GM12865 (cell line): ENCODE measurements around the gene MYADML2.
"Not testable (repeated sequence)": the region's sequence is repeated elsewhere in the genome, so short reads cannot be mapped to it uniquely, and the experiment has no call there.

ENCODE experiments used
- DNase-seq: peaks from one replicate; pipeline ENCODE4 v3.0.0; 2010; ENCODE audit warnings: low read depth
- H3K4me3 ChIP-seq: 2 replicates; pipeline ENCODE4 v1.5.1; 2011; ENCODE audit warnings: mild to moderate bottlenecking, low read depth, low read length, control low read depth
- TF ChIP-seq, protein P1 (sequence below): IDR thresholded peaks from 2 replicates; pipeline ENCODE4 v1.5.1; 2011; ENCODE audit warnings: low read length, control low read depth, low read depth, inconsistent platforms; ENCODE audit not compliant: insufficient read depth; ENCODE audit errors: missing control alignments

Gene MYADML2

DNA sequence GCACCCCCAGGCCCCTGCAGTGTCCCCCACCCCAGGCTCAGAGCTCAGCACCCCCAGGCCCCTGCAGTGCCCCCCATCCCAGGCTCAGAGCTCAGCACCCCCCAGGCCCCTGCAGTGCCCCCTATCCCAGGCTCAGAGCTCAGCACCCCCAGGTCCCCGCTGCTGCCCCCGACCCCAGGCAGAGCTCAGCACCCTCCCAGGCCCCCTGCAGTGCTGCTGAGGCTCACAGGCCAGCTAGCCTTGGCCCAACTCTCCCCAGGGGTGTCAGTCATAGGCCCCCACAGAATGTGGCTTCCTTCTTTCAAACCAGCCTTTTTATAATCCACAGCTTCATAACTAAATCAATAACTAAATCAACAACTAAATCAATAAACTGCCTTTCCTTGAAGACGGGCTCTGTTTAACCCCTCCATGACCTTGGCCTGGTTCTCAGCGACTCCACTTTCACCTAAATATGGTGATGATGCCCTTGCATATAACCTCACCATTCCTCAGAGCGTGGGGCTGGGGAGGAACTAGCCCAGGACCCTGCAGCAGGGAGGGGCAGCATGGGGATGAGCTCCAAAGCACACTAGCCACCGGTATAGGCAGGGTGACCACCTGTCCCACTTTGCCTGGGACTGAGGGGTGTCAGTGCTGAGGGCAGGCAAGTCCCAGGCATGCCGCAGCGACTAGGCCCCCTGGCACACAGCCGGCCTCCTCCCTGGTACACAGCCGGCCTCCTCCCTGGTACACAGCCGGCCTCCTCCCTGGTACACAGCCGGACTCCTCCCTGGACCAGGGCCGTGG is 8.9 kb upstream of the MYADML2 start:
- TF ChIP-seq, protein P1, sequence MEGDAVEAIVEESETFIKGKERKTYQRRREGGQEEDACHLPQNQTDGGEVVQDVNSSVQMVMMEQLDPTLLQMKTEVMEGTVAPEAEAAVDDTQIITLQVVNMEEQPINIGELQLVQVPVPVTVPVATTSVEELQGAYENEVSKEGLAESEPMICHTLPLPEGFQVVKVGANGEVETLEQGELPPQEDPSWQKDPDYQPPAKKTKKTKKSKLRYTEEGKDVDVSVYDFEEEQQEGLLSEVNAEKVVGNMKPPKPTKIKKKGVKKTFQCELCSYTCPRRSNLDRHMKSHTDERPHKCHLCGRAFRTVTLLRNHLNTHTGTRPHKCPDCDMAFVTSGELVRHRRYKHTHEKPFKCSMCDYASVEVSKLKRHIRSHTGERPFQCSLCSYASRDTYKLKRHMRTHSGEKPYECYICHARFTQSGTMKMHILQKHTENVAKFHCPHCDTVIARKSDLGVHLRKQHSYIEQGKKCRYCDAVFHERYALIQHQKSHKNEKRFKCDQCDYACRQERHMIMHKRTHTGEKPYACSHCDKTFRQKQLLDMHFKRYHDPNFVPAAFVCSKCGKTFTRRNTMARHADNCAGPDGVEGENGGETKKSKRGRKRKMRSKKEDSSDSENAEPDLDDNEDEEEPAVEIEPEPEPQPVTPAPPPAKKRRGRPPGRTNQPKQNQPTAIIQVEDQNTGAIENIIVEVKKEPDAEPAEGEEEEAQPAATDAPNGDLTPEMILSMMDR: no peak
- DNase-seq: no peak

DNA sequence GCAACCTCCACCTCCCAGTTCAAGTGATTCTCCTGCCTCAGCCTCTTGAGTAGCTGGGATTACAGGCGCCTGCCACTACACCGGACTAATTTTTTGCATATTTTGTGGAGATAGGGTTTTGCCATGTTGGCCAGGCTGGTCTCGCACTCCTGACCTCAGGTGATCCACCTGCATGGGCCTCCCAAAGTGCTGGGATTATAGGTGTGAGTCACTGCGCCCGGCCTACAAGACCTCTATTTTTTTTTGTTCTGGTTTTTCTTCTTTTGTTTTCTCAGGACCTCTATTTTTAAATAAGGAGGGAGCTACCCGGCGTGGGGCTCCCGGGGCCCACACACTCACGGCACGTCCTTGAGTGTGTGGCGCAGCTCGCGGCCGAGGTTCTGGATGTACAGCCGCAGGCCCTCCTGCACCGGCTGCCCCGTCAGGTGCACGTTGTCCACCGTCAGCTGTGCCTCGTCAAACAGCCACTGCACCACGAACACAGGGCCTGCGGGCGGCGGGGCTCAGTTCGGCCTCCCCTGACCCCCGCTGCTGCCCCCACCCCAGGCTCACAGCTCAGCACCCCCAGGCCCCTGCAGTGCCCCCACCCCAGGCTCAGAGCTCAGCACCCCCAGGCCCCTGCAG is 8.1 kb upstream of the MYADML2 start:
- TF ChIP-seq, protein P1: no peak
- DNase-seq: no peak
- no peak overlapping the region for H3K4me3 ChIP-seq

More for the DNA sequence above, 8.9 kb upstream of the MYADML2 start:
- no peak overlapping the region for H3K4me3 ChIP-seq

DNA sequence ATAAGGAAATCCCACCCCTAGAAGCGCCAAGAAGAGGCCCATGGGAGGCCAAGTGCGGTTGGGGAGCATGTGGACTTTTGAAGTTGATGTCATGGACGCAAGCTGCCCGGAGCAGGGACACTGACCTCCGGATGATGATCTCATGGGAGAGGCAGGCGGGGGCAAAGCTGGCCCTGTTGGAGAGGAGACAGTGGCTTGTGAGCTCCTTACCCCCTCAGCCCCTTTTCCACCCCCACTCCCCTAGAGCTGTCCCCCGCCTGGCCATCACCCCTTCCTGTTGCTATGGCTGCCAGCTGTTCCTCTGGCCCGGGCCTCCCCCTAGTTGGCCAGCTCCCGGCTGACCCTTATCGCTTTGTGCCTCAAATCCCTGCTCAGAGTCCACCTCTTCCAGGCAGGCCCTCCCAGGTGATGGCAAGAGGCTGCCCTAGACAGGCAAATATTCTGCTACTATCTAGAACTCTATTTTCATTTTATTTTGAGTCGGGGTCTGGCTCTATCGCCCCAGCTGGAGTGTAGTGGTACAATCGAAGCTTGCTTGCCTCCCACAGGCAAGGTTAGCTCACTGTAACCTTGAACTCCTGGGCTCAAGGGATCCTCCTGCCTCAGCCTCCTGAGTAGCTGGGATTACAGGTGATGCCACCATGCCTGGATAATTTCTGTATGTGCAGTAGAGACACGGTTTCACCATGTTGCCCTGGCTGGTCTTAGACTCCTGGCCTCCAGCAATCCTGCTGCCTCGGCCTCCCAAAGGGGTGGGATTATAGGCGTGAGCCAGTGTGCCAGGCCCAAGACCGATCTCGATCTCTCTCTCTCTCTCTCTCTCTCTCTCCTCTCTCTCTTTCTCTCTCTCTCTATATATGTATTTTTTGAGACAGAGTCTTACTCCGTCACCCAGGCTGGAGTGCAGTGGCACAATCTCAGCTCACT is 7.4 kb upstream of the MYADML2 start:
- H3K4me3 ChIP-seq: no peak overlapping the region
- TF ChIP-seq, protein P1: no peak
- no peak for DNase-seq

DNA sequence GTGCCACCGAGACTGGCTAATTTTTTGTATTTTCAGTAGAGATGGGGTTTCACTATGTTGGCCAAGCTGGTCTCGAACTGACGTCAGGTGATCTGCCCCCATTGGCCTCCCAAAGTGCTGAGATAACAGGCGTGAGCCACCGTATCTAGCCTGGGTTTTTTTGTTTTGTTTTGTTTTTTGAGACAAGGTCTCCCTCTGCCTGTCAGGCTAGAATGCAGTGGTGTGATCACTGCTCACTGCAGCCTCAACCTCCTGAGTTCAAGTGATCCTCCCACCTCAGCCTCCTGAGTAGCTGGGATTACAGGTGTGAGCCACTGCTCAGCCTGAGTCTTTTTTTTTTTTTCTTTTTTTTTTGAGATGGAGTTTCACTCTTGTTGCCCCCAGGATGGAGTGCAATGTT is 6.4 kb upstream of the MYADML2 start:
- TF ChIP-seq, protein P1: peak; percentile 12
- DNase-seq: peak; percentile 29
- not testable (repeated sequence) for H3K4me3 ChIP-seq

DNA sequence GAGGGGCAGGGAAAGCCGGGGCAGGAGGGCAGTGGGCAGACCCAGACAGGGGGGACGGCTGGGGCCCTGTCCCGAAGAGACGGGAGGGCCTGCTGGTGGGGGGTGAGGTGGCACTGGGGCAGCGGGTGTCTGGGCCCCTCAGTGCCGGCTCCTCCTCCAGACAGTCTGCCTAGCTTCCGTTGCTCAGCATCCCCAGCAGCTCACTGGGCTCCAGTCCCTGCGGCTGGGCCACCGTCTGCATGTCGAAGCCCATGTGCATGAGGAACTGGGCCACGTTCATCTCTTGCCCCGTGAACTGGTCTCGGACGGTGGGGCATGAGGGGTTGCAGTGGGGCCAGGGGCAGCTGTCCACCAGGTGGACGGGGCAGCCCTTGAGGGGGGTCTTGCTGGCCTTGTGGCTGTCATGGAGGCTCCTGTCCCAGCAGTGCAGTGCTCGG is 5.8 kb upstream of the MYADML2 start:
- no peak for DNase-seq
- TF ChIP-seq, protein P1: no peak
- H3K4me3 ChIP-seq: no peak overlapping the region

DNA sequence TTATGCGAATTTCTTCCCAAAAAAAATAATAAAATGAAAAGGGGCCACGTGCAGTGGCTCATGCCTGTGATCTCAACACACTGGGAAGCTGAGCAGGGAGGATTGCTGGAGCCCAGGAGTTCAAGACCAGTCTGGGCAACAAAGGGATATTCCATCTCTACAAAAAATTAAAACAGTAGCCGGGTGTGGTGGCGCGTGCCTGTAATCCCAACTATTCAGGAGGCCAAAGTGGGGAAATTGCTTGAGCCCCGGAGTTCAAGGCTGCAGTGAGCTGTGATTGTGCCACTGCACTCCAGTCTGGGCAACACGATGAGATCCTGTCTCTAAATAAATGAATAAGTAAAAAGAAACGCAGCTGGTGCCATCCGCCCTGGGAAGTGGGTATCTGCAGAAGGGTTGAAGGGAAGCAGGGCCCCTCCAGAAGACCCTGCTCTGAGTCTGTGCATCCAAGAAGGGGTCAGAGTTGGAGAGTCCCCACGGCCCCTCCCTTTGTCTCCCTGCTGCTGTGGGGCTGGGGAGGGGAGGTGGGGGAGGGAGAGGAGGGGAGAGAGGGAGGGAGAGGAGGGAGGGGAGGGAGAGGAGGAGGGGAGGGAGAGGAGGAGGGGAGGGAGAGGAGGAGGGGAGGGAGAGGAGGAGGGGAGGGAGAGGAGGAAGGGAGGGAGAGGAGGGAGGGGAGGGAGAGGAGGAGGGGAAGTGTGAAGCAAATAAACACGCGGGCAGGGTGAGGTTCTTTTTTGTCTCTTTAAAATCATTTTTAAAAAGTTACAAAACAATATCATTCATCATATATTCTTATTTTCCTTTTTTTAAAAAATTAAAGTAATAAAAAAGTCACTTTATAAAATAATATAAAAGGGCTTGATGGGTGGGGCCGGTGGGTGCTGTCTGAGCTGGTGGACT is 5.0 kb upstream of the MYADML2 start:
- DNase-seq: no peak
- H3K4me3 ChIP-seq: no peak overlapping the region
- TF ChIP-seq, protein P1: no peak
